H1 (cell line): ENCODE measurements around the gene NADSYN1. TPM values are rescaled to one million over a fixed set of nuclear protein-coding genes. Genes with fewer than 3 reads are reported as not detected.

Experiments
- ATF3 ChIP-seq: IDR thresholded peaks from 2 replicates; pipeline ENCODE4 v1.6.1; 2011; ENCODE audit warnings: low read depth, mild to moderate bottlenecking, low read length; ENCODE audit not compliant: insufficient read depth
- EP300 ChIP-seq, 2 experiments: IDR thresholded peaks; 1 replicate in 1 of 2; 2 replicates in 1 of 2; pipeline ENCODE4 v1.6.1; 2011 to 2012; ENCODE audit warnings: low read depth in 2 of 2, low read length in 2 of 2, mild to moderate bottlenecking in 2 of 2, borderline replicate concordance in 1 of 2, inconsistent platforms in 1 of 2, moderate library complexity in 1 of 2
- KDM1A ChIP-seq: fragments of 200-600, 300-600 bp; sonication (generic); IDR thresholded peaks from 2 replicates; pipeline ENCODE4 v1.7.1; 2016; ENCODE audit warnings: mild to moderate bottlenecking, low read length, borderline replicate concordance
- MAFK ChIP-seq: IDR thresholded peaks from 2 replicates; pipeline ENCODE4 v1.6.1; 2012; ENCODE audit warnings: low read depth, mild to moderate bottlenecking, improper control_type of control experiment, low read length
- POLR2A ChIP-seq, 2 experiments: IDR thresholded peaks; 1 replicate in 1 of 2; 2 replicates in 1 of 2; pipeline ENCODE4 v1.6.1; 2011; ENCODE audit warnings: low read depth in 2 of 2, low read length in 2 of 2, mild to moderate bottlenecking in 2 of 2; ENCODE audit errors: control extremely low read depth in 1 of 2
- SIRT6 ChIP-seq: IDR thresholded peaks from one replicate; pipeline ENCODE4 v1.7.1; 2012; ENCODE audit warnings: low read length, inconsistent platforms
- SP1 ChIP-seq: IDR thresholded peaks from 2 replicates; pipeline ENCODE4 v1.6.1; 2011; ENCODE audit warnings: low read depth, low read length
- polyA plus RNA-seq, 7 experiments: library from polyadenylated mRNA; depleted of rRNA in 3 of 7; stranded (reverse) in 5 of 7; unstranded in 2 of 7; fragments of >200 nt in 5 of 7; fragments of 200-250 nt in 2 of 7; gene quantifications; 1 replicate in 5 of 7; 2 replicates in 1 of 7; 4 replicates in 1 of 7; pipeline versions ENCODE4 v1.2.1 to v1.2.3, GENCODE V29; 2011 to 2013; ENCODE audit warnings: missing spikeins in 2 of 7, mixed read lengths in 2 of 7
- total RNA-seq: library from RNA; stranded (reverse); fragmentation: NEBNext Ultra II Directional; extraction: Animal tissue kit (Norgen Biotek cat#: 25700); gene quantifications from 2 replicates; pipeline ENCODE4 v1.2.1, GENCODE V29; 2021

The NADSYN1 gene
- total and polyA plus RNA-seq, 2 of the 8 experiments (the other 6 are each of a cell fraction or from before 2014, with no cell fraction given): 38.3 to 38.6 TPM

GRCh38 chr11:71470946-71471345, 17.9 kb downstream of the NADSYN1 start (continued):
- TF ChIP-seq KDM1A (no peak), ATF3 (no peak), MAFK (no peak), SIRT6 (no peak), EP300 (IDR thresholded peaks at IDR 0.05; ENCODE audit: borderline replicate concordance in 1 of 2, low read depth in 2 of 2, low read length in 2 of 2) (no peak), POLR2A (IDR thresholded peaks at IDR 0.05; ENCODE audit: control extremely low read depth in 1 of 2, low read depth in 2 of 2, low read length in 2 of 2) (no peak), SP1 (no peak)
